GM13977 (cell line): ENCODE data around the gene EFCAB10.
A peak's percentile ranks its signal among the peaks of the same experiment; 100 is the strongest.
"Not testable (repeated sequence)": the region's sequence is repeated elsewhere in the genome, so short reads cannot be mapped to it uniquely, and the experiment has no call there.

Experiments
- DNase-seq: peaks from one replicate; pipeline ENCODE4 v3.0.0; 2012; ENCODE audit warnings: low spot score
- CTCF ChIP-seq: IDR thresholded peaks from 2 replicates; pipeline ENCODE4 v1.5.1; 2012; ENCODE audit warnings: mild to moderate bottlenecking, control low read depth; ENCODE audit not compliant: insufficient read depth; ENCODE audit errors: extremely low read depth, missing control alignments
- in situ Hi-C: fragments of 300-500 bp; cut with MboI; formaldehyde crosslinking; loops from one replicate; pipeline ENCODE4 v1.12.0; 2022; ENCODE audit warnings: low sequenced_read_pairs, low pct_unique_long_range_greater_than_20kb, mixed read lengths, inconsistent platforms; ENCODE audit not compliant: unreplicated experiment

Gene EFCAB10

GRCh38 chr7:105532709-105533460, 48.4 kb downstream of the EFCAB10 start:
- TF ChIP-seq CTCF: no peak
- in situ Hi-C loops: no loop called here
- no peak for DNase-seq

GRCh38 chr7:105531792-105532671, 49.3 kb downstream of the EFCAB10 start, which contains the start of gene RINT1:
TSS of gene RINT1 (plus strand) at chr7:105532201. CDS start at chr7:105532316, 115 bp downstream.
- in situ Hi-C loops: no loop called here
- peak; percentile 86 for DNase-seq
- TF ChIP-seq CTCF: peak; percentile 86

- in situ Hi-C loops: no loop called here
- no peak for TF ChIP-seq CTCF
- DNase-seq: no peak
Observed at GRCh38 chr7:105530546-105530945, 50.7 kb downstream of the EFCAB10 start.

GRCh38 chr7:105530126-105530525, 51.2 kb downstream of the EFCAB10 start:
- TF ChIP-seq CTCF: no peak
- in situ Hi-C loops: no loop called here
- DNase-seq: no peak

GRCh38 chr7:105527737-105528136, 53.6 kb downstream of the EFCAB10 start:
- in situ Hi-C loops, DNase-seq: not testable (repeated sequence)

- in situ Hi-C loops: no loop called here
- DNase-seq: no peak
- no peak for TF ChIP-seq CTCF
Observed at GRCh38 chr7:105524840-105525239, 56.5 kb downstream of the EFCAB10 start.

GRCh38 chr7:105524423-105524822, 56.9 kb downstream of the EFCAB10 start:
- in situ Hi-C loops, DNase-seq: not testable (repeated sequence)
